GM15510 (cell line): Measurements from ENCODE around the gene NHERF1.

Experiments used
- POLR2A ChIP-seq: IDR thresholded peaks from 3 replicates; pipeline ENCODE4 v1.6.1; 2011; ENCODE audit warnings: borderline replicate concordance; ENCODE audit not compliant: insufficient read length; ENCODE audit errors: extremely low read depth

Gene NHERF1

DNA sequence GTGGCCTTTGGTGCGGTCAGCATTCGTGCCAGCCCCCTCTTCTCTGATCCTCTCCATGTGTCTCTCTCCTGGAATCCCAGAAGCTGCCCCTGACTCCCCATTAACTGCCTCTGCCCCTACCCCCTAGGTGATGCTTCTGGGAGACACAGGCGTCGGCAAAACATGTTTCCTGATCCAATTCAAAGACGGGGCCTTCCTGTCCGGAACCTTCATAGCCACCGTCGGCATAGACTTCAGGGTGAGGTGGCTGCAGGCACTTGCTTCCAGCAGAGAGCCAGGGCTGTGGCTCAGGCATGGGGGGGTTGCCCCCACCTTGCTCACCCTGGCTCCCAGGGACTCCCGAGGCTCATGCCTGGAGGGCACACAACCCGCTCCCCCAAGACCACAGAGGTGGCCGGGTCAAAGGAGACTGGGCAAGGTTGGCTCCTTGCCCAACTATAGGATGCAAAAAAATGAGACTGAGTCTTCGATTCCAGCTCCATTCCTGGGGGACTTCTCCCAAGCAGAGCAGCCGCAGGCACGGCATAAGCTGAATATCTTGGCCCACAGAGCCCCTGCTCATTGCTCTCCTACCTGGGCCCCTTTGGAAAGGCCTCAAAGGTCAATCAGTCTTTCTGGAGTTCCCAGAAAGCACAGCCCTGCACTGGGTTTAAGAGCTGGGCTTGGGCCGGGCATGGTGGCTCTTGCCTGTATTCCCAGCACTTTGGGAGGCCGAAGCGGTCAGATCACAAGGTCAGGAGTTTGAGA, 7.6 kb upstream of the NHERF1 start:
- no peak for TF ChIP-seq POLR2A

DNA sequence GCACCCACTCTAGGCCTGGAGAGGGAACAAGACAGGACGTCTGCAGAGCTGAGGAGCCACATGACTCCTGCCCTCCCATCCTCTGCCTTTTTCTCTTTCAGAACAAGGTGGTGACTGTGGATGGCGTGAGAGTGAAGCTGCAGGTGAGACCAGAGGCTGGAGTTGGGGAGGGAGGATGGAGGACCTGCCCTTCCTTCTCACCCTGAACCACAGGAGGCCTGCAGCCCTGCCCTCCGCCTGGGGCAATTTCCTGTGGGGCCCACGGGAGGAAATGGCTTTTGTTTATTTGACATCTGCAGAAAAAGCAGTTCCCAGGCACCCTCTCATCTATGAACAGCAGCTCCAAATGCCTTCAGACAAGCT, 6.3 kb upstream of the NHERF1 start:
- TF ChIP-seq POLR2A, result no peak

DNA sequence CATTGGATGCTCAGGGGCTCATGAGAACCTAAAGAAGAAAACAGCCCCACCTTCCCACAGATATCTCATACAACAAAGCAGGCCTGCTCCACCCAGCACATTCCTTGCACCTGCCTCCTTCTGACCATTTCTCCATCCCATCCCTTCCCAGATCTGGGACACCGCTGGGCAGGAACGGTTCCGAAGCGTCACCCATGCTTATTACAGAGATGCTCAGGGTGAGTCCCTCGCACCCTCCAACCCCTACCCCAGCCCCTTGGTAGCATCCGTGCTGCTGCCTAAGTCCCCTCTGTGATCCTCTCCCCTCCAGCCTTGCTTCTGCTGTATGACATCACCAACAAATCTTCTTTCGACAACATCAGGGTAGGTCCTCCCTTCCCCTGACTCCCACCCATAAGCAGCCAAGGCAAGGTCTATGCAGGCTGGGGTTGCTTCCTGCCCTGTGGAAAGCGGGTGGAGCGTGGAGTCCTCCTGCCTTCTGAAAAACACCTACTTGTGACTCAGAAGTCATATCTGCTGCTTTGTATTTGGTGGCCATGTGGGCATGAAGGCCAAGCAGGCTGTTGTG, 5.4 kb upstream of the NHERF1 start:
- TF ChIP-seq POLR2A, result no peak

DNA sequence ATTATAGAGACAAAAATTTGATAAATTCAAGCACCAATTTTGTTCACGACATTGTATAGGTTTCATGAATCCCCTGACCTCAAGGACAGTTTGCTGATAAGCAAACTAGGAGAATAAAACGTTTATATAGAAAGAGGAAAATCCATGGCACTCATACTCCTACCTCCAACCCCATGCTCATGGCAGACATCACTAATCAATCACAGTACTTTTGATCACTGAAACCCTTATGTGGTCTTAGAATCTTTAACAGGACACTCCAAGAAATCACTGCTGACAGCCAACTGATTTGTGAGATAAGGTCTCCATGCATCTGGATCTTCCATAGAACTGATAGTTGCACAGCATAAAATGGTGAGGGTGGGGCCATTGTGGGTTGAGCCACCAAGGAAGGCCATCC, 4.7 kb upstream of the NHERF1 start:
- TF ChIP-seq POLR2A, result no peak

DNA sequence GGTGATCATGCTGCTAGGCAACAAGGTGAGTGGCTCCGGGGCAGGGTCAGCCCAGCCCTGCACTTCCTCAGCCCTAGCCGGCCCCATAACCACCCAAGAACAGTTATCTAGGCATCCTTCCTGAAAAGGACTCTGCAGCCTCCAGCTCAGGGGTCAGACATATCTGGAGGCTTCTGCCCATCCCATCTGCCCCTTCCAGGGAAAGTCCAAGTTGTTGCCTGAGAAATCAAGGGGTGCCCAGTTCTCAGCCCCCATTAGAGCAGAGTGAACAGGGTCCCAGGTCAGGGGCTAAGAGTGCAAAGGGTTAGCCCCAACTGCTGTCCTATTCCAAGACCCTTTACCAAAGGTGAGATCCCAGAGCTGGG, 4.1 kb upstream of the NHERF1 start:
- no peak for TF ChIP-seq POLR2A

DNA sequence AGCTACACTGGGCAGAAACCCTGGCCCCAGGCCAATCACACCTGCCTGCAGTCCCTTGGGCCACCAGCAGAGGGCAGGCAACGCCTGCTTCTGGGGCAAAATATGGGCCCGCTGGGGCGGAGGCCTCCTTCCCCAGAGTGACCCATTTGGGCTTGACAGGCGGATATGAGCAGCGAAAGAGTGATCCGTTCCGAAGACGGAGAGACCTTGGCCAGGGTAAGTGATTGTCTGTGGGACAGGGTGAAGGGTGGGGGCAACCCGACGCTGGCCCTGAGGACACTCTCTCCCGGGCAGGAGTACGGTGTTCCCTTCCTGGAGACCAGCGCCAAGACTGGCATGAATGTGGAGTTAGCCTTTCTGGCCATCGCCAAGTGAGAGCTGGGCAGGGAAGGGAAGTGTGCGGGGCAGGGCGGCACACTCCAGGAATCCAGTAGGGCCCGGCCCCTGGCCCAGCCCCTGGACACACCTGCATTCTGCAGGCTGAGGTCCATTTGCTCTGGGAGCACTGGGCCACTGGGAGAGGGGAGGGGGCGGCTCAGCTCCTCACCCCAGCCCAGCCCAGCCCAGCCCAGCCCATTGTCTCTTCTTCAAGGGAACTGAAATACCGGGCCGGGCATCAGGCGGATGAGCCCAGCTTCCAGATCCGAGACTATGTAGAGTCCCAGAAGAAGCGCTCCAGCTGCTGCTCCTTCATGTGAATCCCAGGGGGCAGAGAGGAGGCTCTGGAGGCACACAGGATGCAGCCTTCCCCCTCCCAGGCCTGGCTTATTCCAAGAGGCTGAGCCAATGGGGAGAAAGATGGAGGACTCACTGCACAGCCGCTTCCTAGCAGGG, 3.5 kb upstream of the NHERF1 start:
- no peak for TF ChIP-seq POLR2A

DNA sequence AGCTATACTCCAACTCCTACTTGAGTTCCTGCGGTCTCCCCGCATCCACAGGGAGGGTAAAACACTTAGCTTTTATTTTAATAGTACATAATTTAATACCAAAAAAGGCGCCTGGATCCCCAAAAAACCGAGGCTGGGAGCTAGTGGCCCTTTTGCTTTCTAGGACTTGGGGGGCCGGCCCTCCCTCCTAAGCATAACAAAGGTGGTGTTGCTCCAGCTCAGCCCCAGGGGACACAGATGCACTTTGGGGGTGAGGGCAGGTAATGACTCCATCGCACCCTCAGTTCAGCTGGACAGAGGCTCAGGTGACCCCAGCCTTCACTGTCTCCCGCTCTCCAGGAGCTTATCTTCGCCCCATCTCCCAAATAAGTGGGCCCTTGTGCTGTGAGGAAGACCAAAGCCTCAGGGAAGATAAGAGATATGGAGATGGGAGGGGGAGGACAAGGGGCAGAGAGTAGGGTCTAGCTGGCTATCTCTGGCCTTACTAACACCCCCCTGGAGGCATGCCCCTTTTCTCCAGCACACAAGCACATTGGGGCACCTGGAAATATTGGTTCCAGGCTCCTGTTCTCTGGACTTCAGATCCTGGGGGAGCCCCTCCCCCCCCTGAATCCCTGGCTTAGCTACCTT, 2.8 kb upstream of the NHERF1 start:
- TF ChIP-seq POLR2A, result no peak

DNA sequence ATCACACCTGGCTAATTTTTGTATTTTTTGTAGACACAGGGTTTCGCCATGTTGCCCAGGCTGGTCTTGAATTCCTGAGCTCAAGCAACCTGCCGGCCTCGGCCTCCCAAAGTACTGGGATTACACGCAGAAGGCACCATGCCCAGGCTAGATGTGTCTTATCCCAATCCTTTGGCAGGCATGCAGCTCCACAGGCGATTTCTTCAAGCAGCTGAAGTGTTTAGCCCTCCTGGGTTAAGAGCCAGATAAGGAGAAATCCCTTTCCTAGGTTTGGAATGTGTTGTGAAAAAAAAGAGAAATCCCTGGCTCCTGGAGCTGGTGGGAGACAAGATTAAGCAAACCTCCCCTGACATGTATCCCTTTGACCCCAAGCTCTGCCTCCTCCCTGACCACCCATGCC, 2.1 kb upstream of the NHERF1 start:
- TF ChIP-seq POLR2A, result no peak

DNA sequence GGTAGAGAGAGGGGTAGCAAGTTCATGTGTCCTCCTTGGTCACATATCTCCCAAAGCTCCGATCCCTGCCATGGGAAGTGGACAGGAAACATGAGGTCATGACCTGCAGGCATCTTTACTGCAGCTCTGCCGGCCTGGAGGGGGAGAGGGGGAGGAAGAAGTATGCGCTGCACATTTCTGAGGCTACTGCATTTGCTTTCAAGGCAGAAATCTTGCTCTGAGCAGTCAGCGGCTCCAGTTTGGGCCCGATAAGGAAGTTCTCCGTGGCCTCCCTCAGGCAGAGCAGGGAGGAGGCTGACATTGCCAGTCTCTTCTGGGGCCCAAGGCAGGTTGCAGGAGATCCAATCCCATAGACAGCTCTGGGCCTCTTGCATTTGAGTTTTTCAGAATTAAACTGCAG, 1.5 kb upstream of the NHERF1 start:
- TF ChIP-seq POLR2A, result no peak

DNA sequence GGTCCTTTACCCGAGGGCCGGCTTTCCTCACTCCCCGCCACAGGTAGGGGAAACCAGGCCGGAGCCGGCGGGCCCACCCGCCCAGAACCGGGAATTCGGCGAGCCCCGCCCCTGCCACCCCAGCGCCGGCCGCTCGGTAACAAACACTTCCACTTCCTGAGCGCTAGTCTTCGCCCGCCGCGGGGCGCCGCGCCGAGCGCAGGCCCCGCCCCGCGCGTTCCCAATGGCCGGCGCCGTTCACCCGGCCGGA, 224 bp upstream of the NHERF1 start:
- TF ChIP-seq POLR2A, result no peak

DNA sequence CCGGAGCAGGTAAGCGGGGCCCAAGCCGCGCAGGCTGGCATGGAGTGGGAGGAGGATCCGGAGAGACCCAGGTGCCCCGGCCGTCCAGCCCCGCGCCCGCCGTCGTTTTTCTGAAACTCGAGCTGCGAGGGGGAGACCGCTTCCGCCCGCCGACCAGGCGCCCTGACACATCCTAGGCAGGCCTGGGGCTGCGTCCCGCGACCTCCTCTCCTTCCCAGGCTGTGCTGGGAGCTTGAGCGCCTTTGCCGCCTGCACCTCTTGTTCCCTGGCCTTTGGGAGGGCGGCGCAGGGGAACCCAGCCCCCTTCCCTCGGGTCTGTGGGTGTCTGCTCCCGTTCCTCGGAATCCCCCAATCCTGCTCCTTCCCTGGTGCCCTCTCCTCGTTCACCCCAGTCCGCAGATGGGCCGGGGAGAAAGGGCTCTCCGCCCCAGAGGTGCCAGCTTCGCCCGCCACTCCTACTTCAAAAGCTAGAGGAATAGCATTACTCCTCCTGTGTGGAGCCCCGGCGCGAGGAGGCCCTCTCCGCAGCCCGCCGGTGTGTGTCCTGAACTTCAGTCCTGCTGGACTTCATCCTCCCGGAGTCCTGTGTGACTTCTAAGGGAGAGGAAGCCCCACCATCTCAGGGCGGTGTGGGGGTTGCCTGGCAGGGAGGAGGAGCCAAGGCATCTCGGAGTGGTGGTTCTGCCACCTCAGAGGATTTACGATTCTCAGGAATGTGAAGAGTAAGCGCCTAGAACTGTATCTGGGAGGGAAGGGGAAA, 1.0 kb downstream of the NHERF1 start:
- no peak for TF ChIP-seq POLR2A

DNA sequence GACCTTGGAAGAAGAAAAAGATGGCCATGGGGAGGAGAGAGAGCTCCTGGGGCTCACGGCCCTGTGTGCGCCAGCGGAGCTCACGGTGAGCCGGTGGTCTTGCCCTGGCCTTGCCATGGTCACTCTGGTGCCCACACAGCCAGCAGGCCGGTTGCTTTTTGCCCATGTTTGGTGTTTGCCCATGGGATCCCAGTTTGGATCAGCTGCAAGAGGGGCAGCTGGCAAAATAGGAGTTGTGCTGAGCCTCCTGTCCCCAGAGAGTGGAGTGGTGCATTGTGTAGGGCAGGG, 1.6 kb downstream of the NHERF1 start:
- no peak for TF ChIP-seq POLR2A

DNA sequence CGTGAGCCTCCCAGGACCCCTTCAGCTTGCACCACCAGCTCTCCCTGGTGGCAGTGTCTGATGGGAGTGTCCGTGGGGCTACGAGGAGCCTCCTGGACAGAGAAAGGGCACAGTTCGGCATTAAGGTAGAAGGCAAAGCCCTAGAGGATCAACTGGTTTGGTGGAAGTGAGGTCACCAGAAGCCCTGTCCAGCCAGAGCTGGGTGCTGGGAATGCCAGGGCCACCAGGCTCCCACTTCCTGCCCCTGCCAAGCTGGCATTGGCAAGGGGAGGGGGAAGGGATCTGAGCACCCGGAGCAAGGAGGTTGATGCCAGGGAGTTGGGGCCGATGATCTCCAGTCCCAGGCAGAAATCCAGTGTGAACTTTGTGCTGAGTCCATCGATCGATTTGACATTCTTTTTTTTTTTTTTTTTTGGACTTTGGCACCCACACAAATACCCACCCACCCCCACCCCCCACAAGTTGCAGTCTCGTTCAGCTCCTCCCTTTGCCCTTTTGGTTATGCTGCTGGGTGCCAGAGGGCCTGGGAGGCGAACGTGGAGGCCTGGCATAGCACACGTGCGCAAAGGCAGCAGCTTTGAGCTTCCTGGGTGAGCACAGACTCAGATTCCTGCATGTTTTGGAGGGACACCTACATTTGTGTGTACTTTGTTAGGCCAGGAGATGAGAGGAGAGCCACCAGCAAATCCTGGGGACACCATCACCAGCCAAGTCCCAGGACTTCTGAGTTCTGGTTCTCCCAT, 2.1 kb downstream of the NHERF1 start:
- TF ChIP-seq POLR2A, result no peak

DNA sequence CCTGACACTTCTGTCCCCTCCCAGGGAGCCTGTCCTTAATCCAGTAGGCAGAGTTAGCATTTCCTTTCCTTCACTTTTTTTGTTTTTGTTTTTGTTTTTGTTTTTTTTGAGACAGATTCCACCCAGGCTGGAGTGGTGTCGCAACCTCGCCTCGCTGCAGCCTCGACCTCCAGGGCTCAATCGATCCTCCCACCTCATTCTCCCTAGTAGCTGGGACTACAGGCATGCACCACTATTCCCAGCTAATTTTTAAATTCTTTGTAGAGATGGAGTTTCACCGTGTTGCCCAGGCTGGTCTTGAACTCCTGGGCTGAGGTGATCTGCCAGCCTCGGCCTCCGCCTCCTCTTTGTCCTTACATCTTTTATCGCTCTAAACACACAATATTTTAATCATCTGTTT, 4.0 kb downstream of the NHERF1 start:
- no peak for TF ChIP-seq POLR2A
